Neuron (in vitro differentiated cells): ENCODE measurements around the gene TFF2.

Experiments used
- H2AFZ ChIP-seq: one replicate; pipeline ENCODE4 v1.6.1; 2013; ENCODE audit warnings: low read depth, mild to moderate bottlenecking, inconsistent platforms, low read length, moderate library complexity
- H3K27me3 ChIP-seq: one replicate; pipeline ENCODE4 v1.6.1; 2013; ENCODE audit warnings: low read length; ENCODE audit not compliant: insufficient read depth
- H3K36me3 ChIP-seq: one replicate; pipeline ENCODE4 v1.6.1; 2013; ENCODE audit warnings: low read length; ENCODE audit not compliant: insufficient read depth
- H3K4me1 ChIP-seq: one replicate; pipeline ENCODE4 v1.6.1; 2013; ENCODE audit warnings: low read length; ENCODE audit not compliant: insufficient read depth
- H3K4me3 ChIP-seq: 2 replicates; pipeline ENCODE4 v1.5.1; 2013; ENCODE audit warnings: mild to moderate bottlenecking, low read length, moderate library complexity
- H3K9me3 ChIP-seq: one replicate; pipeline ENCODE4 v1.6.1; 2013; ENCODE audit warnings: low read length

The TFF2 gene, protein sequence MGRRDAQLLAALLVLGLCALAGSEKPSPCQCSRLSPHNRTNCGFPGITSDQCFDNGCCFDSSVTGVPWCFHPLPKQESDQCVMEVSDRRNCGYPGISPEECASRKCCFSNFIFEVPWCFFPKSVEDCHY

DNA sequence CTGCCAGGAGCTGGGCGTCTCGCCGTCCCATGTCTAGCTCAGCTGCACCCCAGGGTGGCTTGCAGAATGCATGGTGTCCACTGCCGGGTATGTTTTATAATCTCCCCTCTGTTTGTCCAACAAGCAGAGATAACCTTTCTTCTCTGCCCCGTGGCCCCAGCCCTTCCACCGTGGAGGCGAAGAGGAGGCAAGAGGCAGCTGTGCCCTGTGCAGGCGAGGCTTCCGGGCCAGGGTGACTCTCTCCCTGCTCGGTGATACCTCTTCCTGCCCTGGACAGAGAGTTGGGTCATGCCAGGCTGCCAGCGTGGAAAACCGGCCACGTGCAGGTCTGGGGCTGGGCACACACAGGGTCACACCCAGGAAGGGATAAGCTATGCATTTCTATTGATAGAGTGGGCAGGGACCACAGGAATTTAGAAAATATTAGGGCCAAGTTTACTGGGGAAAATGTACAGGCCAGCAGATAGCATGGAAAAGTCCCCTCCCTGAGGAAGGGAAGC, at the start of gene TFF2:
TFF2 (minus strand) TSS at position 68 of the 500 bp plus-strand sequence; CDS start at position 31, 37 bp downstream.
- Histone ChIP-seq H3K36me3 (no peaks in the 10 kb centered on the region), H2AFZ (no peak within 1 kb of the TSS), H3K27me3 (no peaks in the 10 kb centered on the region), H3K4me1 (no peaks in the 10 kb centered on the region), H3K4me3 (no peak within 1 kb of the TSS), H3K9me3 (no peaks in the 10 kb centered on the region)

DNA sequence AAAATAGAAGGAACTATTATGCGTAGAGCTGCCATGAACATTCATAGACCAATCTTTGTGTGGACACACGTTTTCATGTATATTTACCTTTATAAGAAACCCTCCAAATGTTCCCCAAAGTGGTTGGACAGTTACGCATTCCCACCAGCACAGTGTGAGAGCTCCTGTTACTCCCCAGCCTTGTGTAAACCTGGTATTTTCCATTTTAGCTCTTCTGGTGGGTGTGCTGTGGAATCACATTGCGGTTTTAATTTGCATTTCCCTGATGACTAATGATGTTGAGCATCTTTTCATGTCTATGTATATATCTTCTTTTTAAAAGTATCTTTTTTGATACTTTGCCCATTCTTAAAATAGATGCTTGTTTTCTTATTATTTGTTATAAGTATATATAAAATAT, 49.7 kb upstream of the TFF2 start:
- no peak overlapping the region for H2AFZ ChIP-seq
- no peaks in the 10 kb centered on the region for H3K4me1 ChIP-seq
- H3K4me3 ChIP-seq = no peak overlapping the region
- no peaks in the 10 kb centered on the region for H3K36me3 ChIP-seq
- H3K27me3 ChIP-seq = no peaks in the 10 kb centered on the region
- H3K9me3 ChIP-seq = no peaks in the 10 kb centered on the region

DNA sequence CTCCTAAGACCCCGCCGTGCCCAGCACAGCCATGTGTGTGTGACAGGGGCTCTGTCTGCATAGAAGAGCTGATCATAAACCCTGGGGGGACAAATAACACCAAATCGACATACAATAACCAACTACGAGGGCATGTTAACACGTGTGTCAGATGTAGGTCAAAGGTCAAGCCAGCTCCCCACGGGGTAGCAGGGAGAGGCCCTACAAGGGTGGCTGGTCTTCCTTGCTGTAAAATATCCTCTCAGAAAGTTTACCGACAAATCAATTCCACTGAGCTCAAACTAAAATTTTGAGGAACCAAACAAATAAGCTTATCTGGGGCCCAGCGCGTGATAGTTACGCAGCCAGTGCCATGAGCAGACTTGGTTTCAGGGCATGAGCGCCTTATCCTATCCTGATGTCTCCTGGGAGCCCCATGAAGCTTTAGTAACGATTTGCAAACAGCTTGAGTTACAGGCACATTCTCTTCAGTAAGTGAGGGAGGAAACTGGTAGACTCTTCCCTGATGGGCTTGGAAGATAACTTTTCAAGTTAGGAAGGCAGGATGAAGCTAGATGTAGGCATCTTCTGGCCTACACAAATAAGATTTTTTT, 47.7 kb upstream of the TFF2 start:
- Histone ChIP-seq H3K27me3 (no peaks in the 10 kb centered on the region), H2AFZ (no peak overlapping the region), H3K4me3 (no peak overlapping the region), H3K36me3 (no peaks in the 10 kb centered on the region), H3K4me1 (no peaks in the 10 kb centered on the region), H3K9me3 (no peaks in the 10 kb centered on the region)

DNA sequence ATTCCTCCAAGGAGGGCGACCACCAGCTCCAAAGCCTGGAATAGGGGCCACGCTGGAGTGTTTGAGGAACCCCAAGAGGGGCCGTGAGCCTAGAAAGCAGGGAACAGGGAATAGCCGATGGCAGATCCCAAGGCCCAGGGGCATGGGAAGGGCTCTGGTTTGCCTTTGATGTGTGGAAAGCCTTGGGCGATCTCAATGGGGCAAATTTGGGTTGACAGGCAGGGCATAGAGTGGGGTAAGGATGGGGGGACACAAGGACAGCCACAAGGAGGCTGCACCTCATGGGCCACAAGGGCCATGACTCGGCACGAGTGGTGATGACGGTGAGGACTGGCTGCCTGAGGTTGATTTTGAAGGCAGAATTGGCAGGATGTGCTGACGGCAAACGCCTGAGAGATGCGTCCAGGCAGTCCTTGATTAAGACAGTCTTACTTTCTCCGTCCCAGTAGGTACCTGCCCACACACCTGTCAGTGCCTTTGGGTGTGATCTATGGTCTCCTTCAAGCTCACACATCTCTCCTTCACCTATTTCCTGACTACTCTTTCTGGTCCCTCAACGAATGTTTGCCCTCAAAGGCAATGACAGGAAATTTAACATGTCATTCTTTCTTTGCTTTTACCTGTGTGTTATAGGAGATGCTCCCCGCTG, 47.1 kb upstream of the TFF2 start:
- Histone ChIP-seq H3K4me1 (no peaks in the 10 kb centered on the region), H2AFZ (no peak overlapping the region), H3K27me3 (no peaks in the 10 kb centered on the region), H3K36me3 (no peaks in the 10 kb centered on the region), H3K4me3 (no peak overlapping the region), H3K9me3 (no peaks in the 10 kb centered on the region)

DNA sequence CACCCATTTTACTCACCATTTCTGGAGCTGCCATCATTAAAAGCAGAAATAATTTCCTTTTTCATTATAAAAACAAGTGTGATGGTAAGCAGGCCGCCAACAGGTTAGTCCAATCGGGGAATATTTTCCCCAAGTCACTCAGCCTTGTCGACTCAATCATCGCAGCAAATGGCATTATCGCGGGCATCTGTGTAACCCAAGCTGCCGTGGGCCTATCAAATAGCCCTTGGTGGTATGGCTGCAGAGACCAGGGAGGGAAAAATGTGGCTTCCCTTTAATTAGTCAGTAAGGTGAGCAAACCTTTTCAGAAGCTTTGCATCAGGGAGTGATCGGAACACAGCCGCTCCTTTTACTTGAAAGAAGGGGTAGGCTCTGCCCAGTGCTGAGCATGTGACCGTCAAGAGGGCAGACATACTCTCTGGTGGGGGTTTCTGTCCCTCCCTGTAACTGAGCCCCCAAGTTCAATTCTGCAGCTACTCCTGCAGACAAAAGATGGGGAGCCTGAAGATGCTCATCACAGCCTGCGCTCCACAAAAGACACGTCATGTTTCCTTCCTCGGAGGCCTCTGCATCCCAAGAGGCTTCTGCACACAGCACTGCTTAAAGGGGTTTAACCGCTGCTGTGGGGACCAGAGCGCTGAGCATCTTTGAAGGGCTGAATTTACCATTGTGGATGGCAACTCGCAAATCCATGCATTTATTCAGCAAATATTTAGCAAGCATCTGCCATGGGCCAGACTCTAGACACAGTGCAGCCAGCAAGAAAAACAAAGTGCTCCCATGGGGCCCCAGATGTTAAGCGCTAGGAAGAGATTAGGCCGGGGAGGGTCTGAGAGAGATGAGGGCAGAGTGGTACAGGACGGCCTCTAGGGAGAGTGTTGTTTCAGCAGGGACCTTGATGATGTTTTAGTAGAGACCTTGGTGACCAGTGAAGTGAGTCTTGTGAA, 46.3 kb upstream of the TFF2 start:
- no peaks in the 10 kb centered on the region for H3K27me3 ChIP-seq

DNA sequence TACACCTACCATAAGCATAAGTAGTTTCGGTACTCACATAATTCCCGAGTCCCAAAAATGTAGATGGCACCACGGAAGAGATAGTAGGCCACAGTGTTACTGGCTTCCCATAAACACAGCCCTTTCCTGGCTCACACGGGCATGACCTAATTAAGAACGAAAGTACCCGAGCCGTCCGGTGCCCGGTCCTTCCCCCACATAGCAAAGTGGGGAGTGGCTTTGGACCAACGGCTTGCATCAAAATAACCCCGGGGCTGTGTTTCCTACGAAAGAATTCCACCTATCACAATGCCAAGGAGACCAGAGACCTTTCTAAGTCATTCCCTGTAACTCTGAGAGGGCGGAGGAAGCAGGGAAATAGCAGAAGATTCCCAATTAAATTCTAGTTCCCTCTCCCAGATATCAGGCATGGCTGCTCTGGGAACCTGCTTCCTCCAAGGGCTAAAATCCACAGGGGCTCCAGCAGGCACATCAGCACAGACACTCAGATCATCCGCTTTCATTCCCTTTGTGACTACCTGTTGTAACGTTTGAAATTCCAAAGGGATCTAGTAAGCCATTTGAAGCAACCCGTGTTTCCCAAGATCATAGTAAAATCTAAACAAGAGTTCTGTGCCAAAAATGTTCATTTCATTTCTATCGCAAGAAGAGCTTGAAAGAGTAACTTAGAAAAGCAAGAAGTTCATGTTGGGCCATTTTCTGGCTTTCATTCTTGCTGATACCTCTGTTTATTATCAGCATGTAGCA, 45.3 kb upstream of the TFF2 start, which contains the start of gene TMPRSS3:
TMPRSS3 (minus strand) TSS at position 148 of the 747 bp plus-strand sequence. CDS start 635 bp downstream, outside the sequence.
- Histone ChIP-seq H2AFZ (no peak within 1 kb of the TSS), H3K27me3 (no peaks in the 10 kb centered on the region), H3K4me3 (no peak within 1 kb of the TSS), H3K9me3 (no peaks in the 10 kb centered on the region), H3K36me3 (no peaks in the 10 kb centered on the region), H3K4me1 (no peaks in the 10 kb centered on the region)

More for the DNA sequence above, 46.3 kb upstream of the TFF2 start:
- H3K4me1 ChIP-seq = no peaks in the 10 kb centered on the region
- H2AFZ ChIP-seq = no peak overlapping the region
- no peak overlapping the region for H3K4me3 ChIP-seq
- no peaks in the 10 kb centered on the region for H3K36me3 ChIP-seq
- H3K9me3 ChIP-seq = no peaks in the 10 kb centered on the region

DNA sequence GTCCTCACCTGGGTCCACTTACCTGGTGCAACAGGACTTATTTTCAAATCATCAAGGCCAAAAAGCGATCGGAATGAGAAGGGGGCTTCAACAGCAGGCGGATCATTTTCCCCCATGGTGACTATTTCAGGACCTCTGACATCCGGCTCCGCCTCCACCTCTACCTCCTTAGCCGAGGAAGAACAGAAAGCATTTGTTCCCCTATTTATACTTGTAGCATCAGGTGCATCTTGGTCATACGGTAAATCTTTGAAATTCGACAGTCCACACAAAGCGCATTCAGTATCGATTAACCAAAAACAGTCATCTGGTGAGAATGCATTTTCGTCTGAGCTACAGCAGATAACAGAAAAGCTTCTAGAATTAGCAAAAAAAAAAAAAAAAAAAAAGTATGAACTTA, 44.5 kb upstream of the TFF2 start:
- Histone ChIP-seq H3K4me1 (no peaks in the 10 kb centered on the region), H3K9me3 (no peaks in the 10 kb centered on the region), H3K27me3 (no peaks in the 10 kb centered on the region), H2AFZ (no peak overlapping the region), H3K36me3 (no peaks in the 10 kb centered on the region), H3K4me3 (no peak overlapping the region)

DNA sequence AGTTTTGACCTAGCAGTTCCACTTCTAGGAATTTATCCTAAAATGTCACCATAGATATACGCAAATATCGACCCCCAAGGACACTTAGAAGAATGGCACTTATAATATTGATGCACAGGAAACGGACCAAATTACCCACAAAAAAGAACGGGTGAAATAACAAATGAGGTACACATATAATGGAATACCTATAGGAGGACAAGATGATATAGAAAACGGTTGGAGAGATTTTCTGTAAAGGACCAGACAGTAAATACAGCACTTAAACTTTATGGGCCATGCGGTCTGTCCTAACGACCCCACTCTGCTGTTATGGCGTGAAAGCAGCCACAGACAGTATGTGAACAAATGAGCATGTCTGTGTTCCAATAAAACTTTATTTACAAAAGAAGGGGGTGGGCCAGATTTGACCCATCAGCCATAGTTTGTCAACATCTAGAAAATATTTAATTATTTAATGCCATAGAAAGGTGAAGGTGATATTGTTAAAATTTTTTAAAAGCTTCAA, 42.7 kb upstream of the TFF2 start:
- Histone ChIP-seq H2AFZ (no peak overlapping the region), H3K36me3 (no peaks in the 10 kb centered on the region)

DNA sequence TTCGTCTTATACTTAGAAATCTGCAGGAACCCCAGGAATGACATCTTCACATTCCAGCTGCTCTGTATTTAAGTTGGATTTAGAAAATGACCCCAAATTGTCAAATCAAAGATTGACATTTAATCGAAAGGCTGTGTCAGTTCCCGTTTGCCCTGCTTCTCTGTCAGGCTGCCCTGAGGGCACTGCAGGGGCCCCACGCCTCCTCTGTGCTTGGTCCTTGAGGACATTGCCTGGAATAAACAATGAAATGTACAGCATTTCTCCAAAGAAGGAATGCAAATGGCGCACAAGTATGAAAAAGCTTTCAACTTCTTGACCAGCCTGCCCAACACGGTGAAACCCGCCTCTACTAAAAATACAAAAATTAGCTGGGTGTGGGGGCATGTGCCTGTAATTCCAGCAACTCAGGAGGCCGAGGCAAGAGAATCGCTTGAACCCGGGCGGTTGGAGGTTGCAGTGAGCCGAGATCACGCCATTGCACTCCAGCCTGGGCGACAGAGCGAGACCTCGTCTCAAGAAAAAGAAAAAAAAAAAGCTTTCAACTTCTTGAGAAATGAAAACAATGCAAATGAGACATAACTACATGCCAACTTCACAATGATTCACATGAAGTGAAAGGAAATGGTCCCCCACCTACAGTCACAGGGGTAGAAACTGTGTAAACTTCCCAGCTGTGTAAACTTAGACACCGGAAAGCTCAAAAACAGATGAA, 42.1 kb upstream of the TFF2 start:
- H3K9me3 ChIP-seq = no peaks in the 10 kb centered on the region
- no peak overlapping the region for H3K4me3 ChIP-seq
- H2AFZ ChIP-seq = no peak overlapping the region
- H3K36me3 ChIP-seq = no peaks in the 10 kb centered on the region
- peaks cover 4% of the 10 kb centered on the region for H3K4me1 ChIP-seq
- no peaks in the 10 kb centered on the region for H3K27me3 ChIP-seq

More for the DNA sequence above, 42.7 kb upstream of the TFF2 start:
- Histone ChIP-seq H3K4me3 (no peak overlapping the region), H3K27me3 (no peaks in the 10 kb centered on the region), H3K4me1 (peaks cover 4% of the 10 kb centered on the region), H3K9me3 (no peaks in the 10 kb centered on the region)

DNA sequence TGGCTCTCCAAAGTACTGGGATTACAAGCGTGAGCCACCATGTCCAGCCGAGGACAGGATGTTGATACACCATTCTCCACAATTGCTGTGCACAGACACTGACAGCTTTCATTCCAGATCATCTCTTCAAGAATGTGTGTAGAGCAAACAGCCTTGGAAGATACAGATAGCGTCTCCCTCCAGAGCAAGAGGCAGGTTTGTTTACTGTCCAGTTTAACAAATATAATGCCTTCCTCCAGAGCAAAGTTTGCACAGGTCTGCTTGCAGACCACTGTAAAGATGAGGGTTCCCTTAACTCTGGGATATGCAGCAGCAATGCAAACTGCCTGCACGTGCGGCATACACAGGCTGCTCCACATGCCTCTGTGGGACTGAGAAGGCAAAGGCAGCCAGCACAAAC, 40.5 kb upstream of the TFF2 start:
- no peak overlapping the region for H2AFZ ChIP-seq
- H3K4me1 ChIP-seq = peaks cover 4% of the 10 kb centered on the region
- H3K9me3 ChIP-seq = no peaks in the 10 kb centered on the region
- H3K4me3 ChIP-seq = no peak overlapping the region
- H3K27me3 ChIP-seq = no peaks in the 10 kb centered on the region
- H3K36me3 ChIP-seq = no peaks in the 10 kb centered on the region

DNA sequence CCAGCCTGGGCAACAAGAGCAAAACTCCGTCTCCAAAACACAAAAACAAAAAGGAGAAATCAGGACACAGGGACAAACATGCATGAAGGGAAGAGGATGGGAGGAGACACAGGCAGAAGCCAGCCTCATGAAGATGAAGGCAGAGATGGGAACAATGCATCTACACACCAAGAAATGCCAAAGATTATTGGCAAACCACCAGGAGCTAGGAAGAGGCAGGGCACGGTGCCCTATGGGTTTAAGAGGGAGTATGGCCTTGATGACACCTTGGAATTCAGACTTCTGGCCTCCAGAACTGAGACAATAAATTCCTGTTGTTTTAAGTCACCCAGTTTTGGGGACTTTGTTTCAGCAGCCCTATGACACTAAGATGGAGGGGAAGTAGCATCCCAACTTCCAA, 39.9 kb upstream of the TFF2 start:
- H2AFZ ChIP-seq = no peak overlapping the region
- no peaks in the 10 kb centered on the region for H3K27me3 ChIP-seq
- no peak overlapping the region for H3K4me3 ChIP-seq
- no peaks in the 10 kb centered on the region for H3K9me3 ChIP-seq
- no peaks in the 10 kb centered on the region for H3K36me3 ChIP-seq
- H3K4me1 ChIP-seq = peaks cover 4% of the 10 kb centered on the region

DNA sequence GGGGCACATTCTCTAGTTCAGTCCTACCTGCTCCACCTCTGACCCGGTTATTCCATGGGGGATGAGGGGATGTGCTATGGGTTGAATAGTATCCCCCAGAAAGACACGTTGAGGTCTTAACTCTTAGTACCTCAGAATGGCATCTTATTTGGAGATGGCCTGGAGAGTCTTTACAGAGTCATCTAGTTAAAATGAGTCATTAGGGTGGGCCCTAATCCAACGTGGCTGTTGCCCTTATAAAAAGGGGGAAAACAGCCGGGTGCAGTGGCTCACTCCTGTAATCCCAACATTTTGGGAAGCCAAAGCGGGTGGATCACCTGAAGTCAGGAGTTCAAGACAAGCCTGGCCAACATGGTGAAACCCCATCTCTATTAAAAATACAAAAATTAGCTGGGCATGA, 39.4 kb upstream of the TFF2 start:
- no peaks in the 10 kb centered on the region for H3K9me3 ChIP-seq
- H3K36me3 ChIP-seq = no peaks in the 10 kb centered on the region
- no peaks in the 10 kb centered on the region for H3K27me3 ChIP-seq
- H3K4me1 ChIP-seq = peaks cover 4% of the 10 kb centered on the region
- no peak overlapping the region for H2AFZ ChIP-seq
- H3K4me3 ChIP-seq = no peak overlapping the region
